ENCODE data around the gene SERPINB8. TPM values are rescaled to one million over a fixed set of nuclear protein-coding genes. Genes with fewer than 3 reads are reported as not detected.
A peak's percentile ranks its signal among the peaks of the same experiment; 100 is the strongest.

Gene SERPINB8
- total RNA-seq, 2 donors from 2014 or later = 0.13 to 0.86 TPM

DNA sequence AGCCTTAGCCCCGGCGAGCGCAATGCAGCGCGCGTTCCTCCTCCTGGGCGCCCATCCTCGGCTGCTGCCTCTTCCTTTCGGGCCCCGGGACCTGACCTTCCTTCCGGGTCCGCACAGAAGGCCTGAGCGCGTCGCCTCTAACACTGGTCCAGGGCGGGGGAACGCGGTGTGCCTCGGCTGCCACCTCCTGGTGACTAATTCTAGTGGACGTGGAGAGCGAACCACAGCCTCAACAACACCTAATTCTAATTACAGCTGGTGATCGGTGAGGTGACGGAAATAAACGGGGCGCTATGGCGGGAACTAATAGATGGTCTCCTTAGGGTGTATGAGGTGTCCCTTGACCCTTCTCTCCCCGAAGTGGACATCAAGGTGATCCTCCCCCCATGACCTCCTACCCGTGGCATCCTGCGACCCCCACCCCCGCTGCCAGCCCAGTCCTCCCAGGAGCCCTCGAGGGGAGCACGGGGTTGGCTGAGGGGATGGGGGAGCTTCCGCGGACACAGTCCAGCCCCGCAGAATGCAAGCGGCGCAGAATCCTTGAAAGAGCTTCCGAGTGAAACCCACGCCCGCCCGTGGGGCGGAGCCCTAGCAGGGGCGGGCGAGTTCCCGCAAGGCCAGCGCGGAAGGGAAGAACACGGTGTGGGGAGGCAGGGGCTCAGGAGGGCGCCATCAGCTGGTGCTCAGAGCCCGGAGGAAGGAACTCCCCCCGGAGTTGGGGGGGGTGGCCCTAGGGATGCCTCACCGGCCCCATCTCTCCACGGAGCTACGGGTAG, 33.5 kb upstream of the SERPINB8 start:
- H3K27ac ChIP-seq (ENCODE audit: low read depth, low read length) = no peak overlapping the region
- H3K4me3 Mint-ChIP-seq = no peak overlapping the region
- peaks cover 20% of the 10 kb centered on the region for H3K27me3 Mint-ChIP-seq (ENCODE audit: insufficient read depth)
- no peaks in the 10 kb centered on the region for H3K4me1 ChIP-seq (ENCODE audit: control insufficient read depth, insufficient read depth, low read length)
- DNase-seq = peak; percentile 97
- no peaks in the 10 kb centered on the region for H3K36me3 ChIP-seq (ENCODE audit: control insufficient read depth, insufficient read depth, low read length)
- TF ChIP-seq, protein P1, sequence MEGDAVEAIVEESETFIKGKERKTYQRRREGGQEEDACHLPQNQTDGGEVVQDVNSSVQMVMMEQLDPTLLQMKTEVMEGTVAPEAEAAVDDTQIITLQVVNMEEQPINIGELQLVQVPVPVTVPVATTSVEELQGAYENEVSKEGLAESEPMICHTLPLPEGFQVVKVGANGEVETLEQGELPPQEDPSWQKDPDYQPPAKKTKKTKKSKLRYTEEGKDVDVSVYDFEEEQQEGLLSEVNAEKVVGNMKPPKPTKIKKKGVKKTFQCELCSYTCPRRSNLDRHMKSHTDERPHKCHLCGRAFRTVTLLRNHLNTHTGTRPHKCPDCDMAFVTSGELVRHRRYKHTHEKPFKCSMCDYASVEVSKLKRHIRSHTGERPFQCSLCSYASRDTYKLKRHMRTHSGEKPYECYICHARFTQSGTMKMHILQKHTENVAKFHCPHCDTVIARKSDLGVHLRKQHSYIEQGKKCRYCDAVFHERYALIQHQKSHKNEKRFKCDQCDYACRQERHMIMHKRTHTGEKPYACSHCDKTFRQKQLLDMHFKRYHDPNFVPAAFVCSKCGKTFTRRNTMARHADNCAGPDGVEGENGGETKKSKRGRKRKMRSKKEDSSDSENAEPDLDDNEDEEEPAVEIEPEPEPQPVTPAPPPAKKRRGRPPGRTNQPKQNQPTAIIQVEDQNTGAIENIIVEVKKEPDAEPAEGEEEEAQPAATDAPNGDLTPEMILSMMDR (conservative IDR thresholded peaks at IDR 0.05) = peak; percentile 86
- peak overlapping the region; percentile 82 for H3K4me3 ChIP-seq (ENCODE audit: low read length)
- H3K4me1 Mint-ChIP-seq = no peaks in the 10 kb centered on the region
- H3K9ac ChIP-seq (ENCODE audit: extremely low read depth, low read length, poor library complexity, severe bottlenecking) = no peak overlapping the region
- H3K27ac Mint-ChIP-seq = no peak overlapping the region
- no peaks in the 10 kb centered on the region for H3K9me3 Mint-ChIP-seq
- WGBS, 2 experiments (ENCODE audit: insufficient coverage in 1 of 2, insufficient read length in 1 of 2) = 8 to 21% methylated on average over 8 to 53 of the region's 54 CpGs
- peaks cover 47% of the 10 kb centered on the region for H3K27me3 ChIP-seq (ENCODE audit: control insufficient read depth, insufficient read depth, low read length, poor library complexity, severe bottlenecking)
- H3K9me3 ChIP-seq (ENCODE audit: control insufficient read depth, low read length) = no peaks in the 10 kb centered on the region
- H3K36me3 Mint-ChIP-seq (ENCODE audit: low read depth) = no peaks in the 10 kb centered on the region

DNA sequence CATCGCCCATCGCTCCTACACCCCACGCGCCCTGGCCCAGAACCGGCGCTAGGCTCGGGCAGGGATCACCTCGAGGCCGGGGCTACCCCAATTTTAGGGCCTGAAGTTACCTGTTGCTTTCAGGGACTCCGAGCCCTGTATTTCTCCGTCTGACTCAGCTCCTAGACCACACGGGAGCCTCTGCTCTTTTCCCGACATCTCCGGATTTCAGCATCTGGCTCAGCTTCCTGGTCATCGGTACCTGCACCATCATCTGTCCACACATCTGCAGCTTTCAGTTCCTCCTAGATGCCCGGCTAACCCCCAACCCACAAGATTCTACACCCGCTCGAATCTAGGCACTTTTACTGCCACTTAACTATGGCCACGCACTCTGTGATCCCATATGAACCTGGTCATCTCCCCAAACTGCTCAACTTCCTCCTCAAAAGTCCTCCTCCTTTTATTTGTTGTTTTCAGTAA, 32.9 kb upstream of the SERPINB8 start:
- no peak overlapping the region for H3K9ac ChIP-seq (ENCODE audit: extremely low read depth, low read length, poor library complexity, severe bottlenecking)
- H3K4me3 ChIP-seq (ENCODE audit: low read length) = peak overlapping the region; percentile 82

DNA sequence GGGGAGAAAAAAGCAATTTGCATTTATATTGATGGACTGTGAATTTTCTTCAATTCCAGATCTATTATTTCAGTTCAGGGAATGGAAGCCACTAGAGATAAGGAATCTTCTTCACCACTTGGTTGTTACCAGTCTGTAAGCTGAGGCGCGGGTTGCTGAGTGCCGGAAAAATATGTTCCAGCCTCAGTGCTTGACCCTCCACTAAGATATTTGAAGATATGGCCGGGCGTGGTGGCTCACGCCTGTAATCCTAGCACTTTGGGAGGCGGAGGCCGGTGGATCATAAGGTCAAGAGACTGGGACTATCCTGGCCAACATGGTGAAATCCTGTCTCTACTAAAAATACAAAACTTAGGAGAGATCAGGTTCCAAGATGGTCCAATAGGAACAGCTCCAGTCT, 29.9 kb upstream of the SERPINB8 start:
- H3K4me1 ChIP-seq (ENCODE audit: control insufficient read depth, insufficient read depth, low read length) = no peaks in the 10 kb centered on the region
- H3K9me3 ChIP-seq (ENCODE audit: control insufficient read depth, low read length) = no peaks in the 10 kb centered on the region
- TF ChIP-seq, protein P1 (conservative IDR thresholded peaks at IDR 0.05) = no peak
- H3K27me3 ChIP-seq (ENCODE audit: control insufficient read depth, insufficient read depth, low read length, poor library complexity, severe bottlenecking) = peaks cover 33% of the 10 kb centered on the region
- no peaks in the 10 kb centered on the region for H3K9me3 Mint-ChIP-seq
- H3K4me3 ChIP-seq (ENCODE audit: low read length) = no peak overlapping the region
- no peak overlapping the region for H3K27ac Mint-ChIP-seq
- H3K27me3 Mint-ChIP-seq (ENCODE audit: insufficient read depth) = peaks cover 40% of the 10 kb centered on the region
- no peaks in the 10 kb centered on the region for H3K4me1 Mint-ChIP-seq
- DNase-seq = no peak
- H3K4me3 Mint-ChIP-seq = peak overlapping the region; percentile 45
- WGBS, 2 experiments (ENCODE audit: insufficient coverage in 1 of 2, insufficient read length in 1 of 2) = 95 to 96% methylated on average over 8 of the region's 8 CpGs
- H3K9ac ChIP-seq (ENCODE audit: extremely low read depth, low read length, poor library complexity, severe bottlenecking) = no peak overlapping the region
- no peak overlapping the region for H3K27ac ChIP-seq (ENCODE audit: low read depth, low read length)
- H3K36me3 Mint-ChIP-seq (ENCODE audit: low read depth) = no peaks in the 10 kb centered on the region
- H3K36me3 ChIP-seq (ENCODE audit: control insufficient read depth, insufficient read depth, low read length) = no peaks in the 10 kb centered on the region

More for the DNA sequence above, 32.9 kb upstream of the SERPINB8 start:
- Histone ChIP-seq H3K9me3 (ENCODE audit: control insufficient read depth, low read length) (no peaks in the 10 kb centered on the region), H3K27ac (ENCODE audit: low read depth, low read length) (no peak overlapping the region), H3K36me3 (ENCODE audit: control insufficient read depth, insufficient read depth, low read length) (no peaks in the 10 kb centered on the region), H3K4me1 (ENCODE audit: control insufficient read depth, insufficient read depth, low read length) (no peaks in the 10 kb centered on the region), H3K27me3 (ENCODE audit: control insufficient read depth, insufficient read depth, low read length, poor library complexity, severe bottlenecking) (peaks cover 47% of the 10 kb centered on the region)
- Mint-ChIP-seq H3K36me3 (ENCODE audit: low read depth) (no peaks in the 10 kb centered on the region), H3K27ac (no peak overlapping the region), H3K9me3 (no peaks in the 10 kb centered on the region), H3K4me1 (no peaks in the 10 kb centered on the region), H3K4me3 (no peak overlapping the region), H3K27me3 (ENCODE audit: insufficient read depth) (peaks cover 26% of the 10 kb centered on the region)
- TF ChIP-seq, protein P1 (conservative IDR thresholded peaks at IDR 0.05) = no peak
- 71 to 85% methylated on average over 19 of the region's 19 CpGs for WGBS, 2 experiments (ENCODE audit: insufficient coverage in 1 of 2, insufficient read length in 1 of 2)
- DNase-seq = no peak

All from endodermal cell (in vitro differentiated cells).